Measurements from ENCODE around the gene DEPP1.

DEPP1 gene

GRCh38 chr10:44967616-44968015 is 11.0 kb downstream of the DEPP1 start:
- no peak for ATAC-seq
- Mint-ChIP-seq H3K27ac (peak overlapping the region; percentile 40), H3K4me3 (peak overlapping the region; percentile 8), H3K36me3 (no peaks in the 10 kb centered on the region), H3K27me3 (no peaks in the 10 kb centered on the region), H3K9me3 (no peaks in the 10 kb centered on the region), H3K4me1 (peaks cover 61% of the 10 kb centered on the region)

DNA sequence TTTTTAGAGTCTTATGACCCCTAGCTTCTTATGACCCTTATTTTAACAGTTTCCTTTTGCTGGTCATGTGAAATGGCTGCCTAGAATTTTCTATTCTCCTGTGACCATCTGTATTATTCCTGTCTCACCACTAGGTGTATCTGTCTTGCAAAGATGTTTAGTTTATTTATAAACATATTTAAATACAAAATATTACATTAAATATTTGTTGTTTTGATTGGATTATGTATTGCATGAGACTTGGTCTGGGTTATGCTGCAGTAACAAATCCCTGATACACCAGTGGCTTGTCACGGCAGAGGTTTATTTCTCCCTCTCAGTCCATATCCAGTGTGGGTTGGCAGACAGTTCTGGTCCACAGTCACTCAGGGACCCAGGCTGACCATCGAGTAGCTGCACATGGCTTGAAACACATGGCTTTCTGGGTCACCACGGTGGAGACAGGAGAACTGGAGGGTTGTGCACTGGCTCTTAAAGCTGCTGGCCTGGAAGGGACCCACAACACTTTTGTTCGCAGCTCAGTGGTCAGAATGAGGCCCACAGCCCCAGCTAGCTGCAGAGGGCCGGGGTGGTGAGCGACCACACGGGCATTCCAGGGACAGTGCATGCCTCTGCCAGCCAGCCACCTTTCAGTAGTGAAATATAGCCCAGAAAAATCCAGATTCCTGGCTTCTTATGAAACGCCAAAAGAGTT is 11.6 kb downstream of the DEPP1 start:
- ATAC-seq, result no peak
- Mint-ChIP-seq H3K9me3 (no peaks in the 10 kb centered on the region), H3K4me1 (peaks cover 65% of the 10 kb centered on the region), H3K4me3 (no peak overlapping the region), H3K36me3 (no peaks in the 10 kb centered on the region), H3K27ac (peak overlapping the region; percentile 40), H3K27me3 (no peaks in the 10 kb centered on the region)

- no peak overlapping the region for H3K4me3 Mint-ChIP-seq
- H3K9me3 Mint-ChIP-seq, result no peaks in the 10 kb centered on the region
- ATAC-seq, result no peak
- H3K36me3 Mint-ChIP-seq, result no peaks in the 10 kb centered on the region
- H3K27ac Mint-ChIP-seq, result peak overlapping the region; percentile 71
- peaks cover 66% of the 10 kb centered on the region for H3K4me1 Mint-ChIP-seq
- H3K27me3 Mint-ChIP-seq, result no peaks in the 10 kb centered on the region
Observed at GRCh38 chr10:44966129-44966815, 12.3 kb downstream of the DEPP1 start.

DNA sequence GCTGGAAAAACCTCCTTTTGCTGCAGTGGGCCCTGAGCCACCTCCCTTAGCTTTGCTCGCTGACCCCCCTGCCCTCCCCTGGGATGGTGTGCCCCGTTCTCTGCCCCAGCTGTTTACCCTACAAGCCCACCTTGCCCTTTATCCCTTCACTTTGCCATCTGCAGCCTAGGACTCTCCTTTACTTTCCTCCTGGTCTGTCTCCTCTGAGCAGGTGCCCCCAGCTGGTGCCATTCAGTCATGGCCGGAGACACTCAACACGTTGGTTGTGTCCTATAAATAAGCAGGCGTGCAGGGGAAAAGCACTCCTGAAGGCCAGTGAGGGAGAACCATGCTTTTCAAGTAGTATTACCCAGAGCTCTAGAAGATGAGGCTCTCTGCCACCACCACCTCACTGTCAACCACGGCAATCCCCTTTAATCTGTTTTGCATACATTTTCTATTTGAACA is 12.9 kb downstream of the DEPP1 start:
- Mint-ChIP-seq H3K27me3 (no peaks in the 10 kb centered on the region), H3K36me3 (no peaks in the 10 kb centered on the region), H3K27ac (peak overlapping the region; percentile 71), H3K4me3 (no peak overlapping the region), H3K4me1 (peaks cover 72% of the 10 kb centered on the region), H3K9me3 (no peaks in the 10 kb centered on the region)
- ATAC-seq, result no peak

DNA sequence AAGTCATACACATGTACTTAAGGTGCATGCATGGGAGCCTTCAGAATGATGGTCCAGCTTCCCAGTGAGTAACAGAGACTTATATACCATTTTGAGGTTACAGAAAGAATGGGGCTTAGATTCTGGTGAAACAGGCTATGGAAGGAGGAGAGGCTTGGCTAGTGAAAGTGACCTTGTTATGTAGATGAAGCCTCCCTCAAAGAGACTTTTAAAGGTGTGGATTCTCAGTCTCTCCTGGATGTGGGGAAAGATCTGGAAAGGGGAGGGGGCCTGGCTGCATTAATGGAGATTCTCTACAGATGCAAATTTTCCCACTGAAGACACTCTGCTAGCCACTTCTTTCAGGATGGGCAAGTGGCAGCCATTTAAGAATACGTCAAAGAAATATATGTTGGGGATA is 13.5 kb downstream of the DEPP1 start:
- no peaks in the 10 kb centered on the region for H3K36me3 Mint-ChIP-seq
- no peak overlapping the region for H3K4me3 Mint-ChIP-seq
- no peak for ATAC-seq
- H3K27me3 Mint-ChIP-seq, result no peaks in the 10 kb centered on the region
- H3K4me1 Mint-ChIP-seq, result peaks cover 76% of the 10 kb centered on the region
- no peaks in the 10 kb centered on the region for H3K9me3 Mint-ChIP-seq
- H3K27ac Mint-ChIP-seq, result peak overlapping the region; percentile 71

GRCh38 chr10:44963772-44964633 is 14.6 kb downstream of the DEPP1 start:
- Mint-ChIP-seq H3K27me3 (no peaks in the 10 kb centered on the region), H3K4me3 (peak overlapping the region; percentile 44), H3K4me1 (peaks cover 79% of the 10 kb centered on the region), H3K27ac (peak overlapping the region; percentile 84), H3K9me3 (no peaks in the 10 kb centered on the region), H3K36me3 (no peaks in the 10 kb centered on the region)
- no peak for ATAC-seq

DNA sequence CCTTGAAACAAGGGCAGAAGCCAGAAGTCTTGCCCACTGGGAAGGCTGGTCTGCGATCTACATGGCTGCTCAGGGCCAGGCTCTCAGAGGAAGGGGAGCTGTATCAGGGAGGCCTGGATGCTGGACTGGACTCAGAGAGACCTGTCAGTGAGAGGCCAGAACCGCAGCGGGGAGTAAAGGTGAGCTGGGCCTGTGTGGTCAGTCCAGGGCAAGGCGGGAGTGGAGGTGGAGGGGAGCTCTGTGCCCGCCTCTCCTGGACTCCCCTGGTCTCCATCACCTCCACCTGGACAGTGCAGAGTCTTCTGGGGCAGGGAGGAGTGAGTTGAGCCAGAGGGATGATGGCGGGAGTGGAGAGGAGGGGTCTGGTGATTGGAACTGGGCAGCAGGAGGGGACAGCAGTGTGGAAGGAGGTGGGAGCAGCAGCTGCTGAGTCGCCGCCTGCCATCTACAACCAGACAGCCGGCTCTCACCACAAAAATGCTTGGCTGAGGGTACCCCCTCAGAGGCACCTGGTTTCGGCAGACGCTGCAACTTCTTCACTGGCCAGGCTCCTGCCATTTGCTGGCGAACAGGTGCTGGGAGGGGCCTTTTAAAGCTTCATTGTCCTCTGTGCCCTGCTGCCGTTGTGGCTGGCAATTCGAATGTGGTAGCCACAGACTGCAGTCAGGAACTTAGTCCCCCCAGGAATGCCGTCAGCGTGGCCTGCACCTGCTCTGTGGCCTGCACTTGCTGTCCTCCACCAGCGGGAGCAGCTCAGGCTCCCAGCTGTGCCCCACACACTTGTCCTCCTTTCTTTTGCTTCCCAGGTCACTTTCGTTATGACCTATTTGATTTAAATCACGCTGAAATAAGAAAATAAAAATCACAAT is 15.5 kb downstream of the DEPP1 start:
- H3K27me3 Mint-ChIP-seq, result no peaks in the 10 kb centered on the region
- no peaks in the 10 kb centered on the region for H3K9me3 Mint-ChIP-seq
- ATAC-seq, result no peak
- peak overlapping the region; percentile 44 for H3K4me3 Mint-ChIP-seq
- peak overlapping the region; percentile 84 for H3K27ac Mint-ChIP-seq
- peaks cover 79% of the 10 kb centered on the region for H3K4me1 Mint-ChIP-seq
- no peaks in the 10 kb centered on the region for H3K36me3 Mint-ChIP-seq

- Mint-ChIP-seq H3K9me3 (no peaks in the 10 kb centered on the region), H3K27ac (peak overlapping the region; percentile 84), H3K4me3 (peak overlapping the region; percentile 8), H3K4me1 (peaks cover 79% of the 10 kb centered on the region), H3K36me3 (peaks cover 5% of the 10 kb centered on the region), H3K27me3 (no peaks in the 10 kb centered on the region)
- ATAC-seq, result no peak
Observed at GRCh38 chr10:44961931-44962750, 16.5 kb downstream of the DEPP1 start.

DNA sequence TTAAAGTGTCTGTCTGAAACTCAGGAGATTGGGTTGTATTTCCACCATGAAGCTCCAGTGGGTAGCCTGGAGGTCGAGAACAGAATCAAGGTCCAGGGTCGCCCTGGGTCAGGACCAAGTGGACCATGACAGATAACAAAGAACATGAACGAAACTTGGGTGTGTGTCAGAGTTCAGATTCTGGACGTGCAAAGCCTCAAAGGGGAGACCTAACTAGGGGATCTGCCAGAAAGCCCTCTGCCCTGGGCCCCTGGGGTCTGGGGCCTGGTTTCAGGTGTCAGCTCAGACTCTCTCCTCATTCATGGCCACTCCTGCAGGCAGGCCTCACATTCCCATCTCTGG is 17.4 kb downstream of the DEPP1 start:
- no peak for ATAC-seq
- Mint-ChIP-seq H3K4me1 (peaks cover 76% of the 10 kb centered on the region), H3K36me3 (peaks cover 14% of the 10 kb centered on the region), H3K9me3 (no peaks in the 10 kb centered on the region), H3K27ac (no peak overlapping the region), H3K27me3 (no peaks in the 10 kb centered on the region), H3K4me3 (no peak overlapping the region)

DNA sequence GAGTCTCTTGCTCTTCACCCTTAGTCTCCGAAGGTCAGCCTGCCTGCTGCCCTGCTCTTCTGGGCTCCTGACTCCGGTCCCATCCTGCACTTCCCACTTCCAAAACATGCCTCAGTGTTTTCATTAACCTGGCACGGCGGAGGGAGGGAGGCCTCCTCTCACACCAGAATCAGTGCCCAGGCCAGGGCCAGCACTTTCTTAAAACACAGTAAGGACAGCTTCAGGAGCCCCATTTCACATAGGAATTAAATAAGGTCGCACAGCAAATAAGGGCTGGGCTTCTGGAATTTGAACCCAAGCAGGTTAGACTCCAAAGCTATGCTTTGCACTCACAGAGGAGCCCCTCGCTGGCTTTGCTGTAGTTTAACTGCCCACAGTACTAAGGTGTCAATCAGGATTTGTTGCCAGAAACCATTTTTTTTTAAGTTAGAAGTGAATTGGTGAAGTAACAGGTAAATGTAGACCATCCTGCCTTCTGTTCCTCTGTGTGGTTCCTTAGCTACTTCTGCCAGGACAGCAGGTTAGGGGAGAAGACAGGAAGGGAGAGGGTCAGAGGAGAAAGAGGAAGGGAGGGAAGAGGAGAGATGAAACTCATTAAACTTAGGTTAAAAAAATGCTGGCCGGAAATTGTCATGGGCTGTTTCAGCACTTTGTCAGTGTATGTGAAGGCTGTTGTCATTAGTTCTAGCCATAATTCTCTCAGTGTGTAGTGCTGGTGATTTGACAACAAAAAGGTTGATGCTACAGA is 18.0 kb downstream of the DEPP1 start:
- Mint-ChIP-seq H3K27me3 (no peaks in the 10 kb centered on the region), H3K4me3 (peak overlapping the region; percentile 86), H3K9me3 (no peaks in the 10 kb centered on the region), H3K27ac (no peak overlapping the region), H3K36me3 (peaks cover 19% of the 10 kb centered on the region), H3K4me1 (peaks cover 70% of the 10 kb centered on the region)
- ATAC-seq, result no peak

GRCh38 chr10:44960088-44960460 is 18.5 kb downstream of the DEPP1 start:
- no peak for ATAC-seq
- peak overlapping the region; percentile 86 for H3K4me3 Mint-ChIP-seq
- no peak overlapping the region for H3K27ac Mint-ChIP-seq
- H3K9me3 Mint-ChIP-seq, result no peaks in the 10 kb centered on the region
- H3K4me1 Mint-ChIP-seq, result peaks cover 65% of the 10 kb centered on the region
- peaks cover 21% of the 10 kb centered on the region for H3K36me3 Mint-ChIP-seq
- no peaks in the 10 kb centered on the region for H3K27me3 Mint-ChIP-seq

DNA sequence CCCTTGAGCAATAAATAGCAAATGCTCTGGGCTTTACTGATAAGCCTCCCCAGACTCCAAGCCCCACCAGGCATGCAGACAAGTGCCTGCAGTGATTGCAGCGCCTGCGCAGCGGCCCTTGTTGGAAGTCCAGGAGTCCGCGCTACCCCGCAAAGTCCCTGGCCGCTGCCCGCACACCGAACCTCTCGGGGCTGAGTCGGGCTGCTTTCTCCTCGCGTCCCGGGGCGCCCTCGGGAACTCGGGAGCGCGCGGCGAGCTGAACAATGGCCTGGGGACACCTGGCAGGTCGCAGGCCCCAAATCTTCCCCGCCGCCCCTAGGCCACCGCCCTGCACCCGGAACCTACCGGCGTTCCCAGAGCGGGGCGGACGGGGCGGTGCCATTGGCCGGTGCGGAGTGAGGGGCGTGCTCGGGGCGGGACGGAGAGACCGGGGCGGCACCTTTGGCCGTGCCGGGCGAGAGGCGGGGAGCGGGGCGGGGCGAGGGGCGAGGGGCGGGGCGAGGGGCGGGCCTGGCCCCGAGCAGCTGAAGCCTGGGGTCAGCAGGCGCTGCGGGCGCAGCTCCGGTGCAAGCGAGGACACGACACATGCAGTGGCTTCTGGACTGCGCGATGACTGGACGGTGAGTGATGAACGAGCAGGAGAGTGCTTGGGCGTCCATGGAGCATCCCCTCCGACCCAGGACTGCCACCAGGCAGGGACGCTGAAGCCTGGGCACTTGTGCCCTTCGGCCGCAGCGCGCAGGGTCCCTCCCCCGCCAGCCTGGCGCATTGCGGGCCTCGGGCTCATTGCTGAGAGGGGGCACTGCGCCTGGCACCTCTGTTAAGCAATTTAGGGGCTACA is 19.1 kb downstream of the DEPP1 start, which contains the start of gene RASSF4:
Gene RASSF4, plus strand, starts transcription at position 556 of the 841 bp plus-strand sequence. CDS start 10,401 bp downstream, outside the sequence.
- Mint-ChIP-seq H3K4me1 (peaks cover 65% of the 10 kb centered on the region), H3K36me3 (peaks cover 27% of the 10 kb centered on the region), H3K9me3 (no peaks in the 10 kb centered on the region), H3K27me3 (no peaks in the 10 kb centered on the region), H3K27ac (peak within 1 kb of the TSS; percentile 71), H3K4me3 (peak within 1 kb of the TSS; percentile 86)
- ATAC-seq, result peak; percentile 100

- peaks cover 27% of the 10 kb centered on the region for H3K36me3 Mint-ChIP-seq
- H3K27ac Mint-ChIP-seq, result peak overlapping the region; percentile 71
- no peak for ATAC-seq
- peaks cover 59% of the 10 kb centered on the region for H3K4me1 Mint-ChIP-seq
- H3K4me3 Mint-ChIP-seq, result peak overlapping the region; percentile 86
- no peaks in the 10 kb centered on the region for H3K9me3 Mint-ChIP-seq
- H3K27me3 Mint-ChIP-seq, result no peaks in the 10 kb centered on the region
Observed at GRCh38 chr10:44958898-44959246, 19.7 kb downstream of the DEPP1 start.
